Naive B cell (primary cell): Measurements from ENCODE around the gene TRDN. TPM values are rescaled to one million over a fixed set of nuclear protein-coding genes. Genes with fewer than 3 reads are reported as not detected.

Experiments used
- ATAC-seq, 2 donors: fragments of 150-1000 bp; cut with Tn5 transposase; 2 replicates each; pipeline ENCODE4 v1.10.0; 2021; ENCODE audit warnings: low read depth in 2 of 2, mild to moderate bottlenecking in 2 of 2, moderate library complexity in 2 of 2
- DNase-seq: peaks from one replicate; pipeline ENCODE4 v3.0.0; 2022
- H3K27ac Mint-ChIP-seq, 6 donors: one replicate each; pipeline ENCODE4 v1.8.0; 2020 to 2022; ENCODE audit warnings: mild to moderate bottlenecking in 6 of 6, mixed read lengths in 6 of 6, moderate library complexity in 5 of 6, inconsistent platforms in 2 of 6
- H3K27me3 Mint-ChIP-seq, 3 donors: one replicate each; pipeline ENCODE4 v1.8.0; 2021 to 2022; ENCODE audit warnings: mixed read lengths in 3 of 3, mild to moderate bottlenecking in 1 of 3
- H3K36me3 Mint-ChIP-seq, 2 donors: one replicate each; pipeline ENCODE4 v1.8.0; 2020 to 2022; ENCODE audit warnings: mixed read lengths in 2 of 2, inconsistent platforms in 1 of 2, mild to moderate bottlenecking in 1 of 2
- H3K4me1 Mint-ChIP-seq, 3 donors: one replicate each; pipeline ENCODE4 v1.8.0; 2020 to 2022; ENCODE audit warnings: mixed read lengths in 3 of 3, inconsistent platforms in 1 of 3, mild to moderate bottlenecking in 1 of 3, moderate library complexity in 1 of 3
- H3K4me3 Mint-ChIP-seq, 8 donors: one replicate each; pipeline ENCODE4 v1.8.0; 2020 to 2022; ENCODE audit warnings: mild to moderate bottlenecking in 8 of 8, mixed read lengths in 8 of 8, moderate library complexity in 8 of 8, inconsistent platforms in 2 of 8
- H3K9me3 Mint-ChIP-seq, 7 donors: one replicate each; pipeline ENCODE4 v1.8.0; 2020 to 2022; ENCODE audit warnings: mixed read lengths in 7 of 7, mild to moderate bottlenecking in 5 of 7, inconsistent platforms in 2 of 7, moderate library complexity in 1 of 7
- polyA plus RNA-seq, 6 donors: library from polyadenylated mRNA; unstranded; fragments of 300-500 nt; fragmentation: Illumina TruSeq; gene quantifications; one replicate each; pipeline ENCODE4 v1.2.3, GENCODE V29; 2021; ENCODE audit warnings: low read depth in 6 of 6

Gene TRDN
- polyA plus RNA-seq, 6 donors from 2014 or later = not detected

DNA sequence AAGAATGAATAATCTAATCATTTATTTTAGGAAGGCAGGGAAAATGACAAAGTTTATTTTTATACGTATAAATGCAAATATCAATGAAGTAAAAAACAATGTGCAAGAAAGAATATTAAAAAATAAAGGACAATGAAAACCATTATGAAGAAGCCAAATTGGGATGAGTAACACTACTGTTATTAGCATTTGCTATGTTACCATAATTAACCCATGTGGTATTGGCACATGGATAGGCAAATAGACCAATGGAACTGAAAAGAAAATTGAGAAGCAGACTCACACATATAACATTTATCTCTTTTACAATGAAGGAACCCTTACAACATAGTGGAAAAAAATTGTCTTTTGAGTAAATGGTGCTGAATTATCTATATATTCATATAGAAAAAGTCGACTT is 426.1 kb downstream of the TRDN start:
- Mint-ChIP-seq H3K27me3 (no peaks in the 10 kb centered on the region), H3K27ac (no peak overlapping the region), H3K9me3 (peaks cover 0 to 8% (median 0%) of the 10 kb centered on the region in 7 donors), H3K4me1 (no peaks in the 10 kb centered on the region), H3K4me3 (no peak overlapping the region), H3K36me3 (no peaks in the 10 kb centered on the region)
- no peak for DNase-seq
- ATAC-seq = no peak

DNA sequence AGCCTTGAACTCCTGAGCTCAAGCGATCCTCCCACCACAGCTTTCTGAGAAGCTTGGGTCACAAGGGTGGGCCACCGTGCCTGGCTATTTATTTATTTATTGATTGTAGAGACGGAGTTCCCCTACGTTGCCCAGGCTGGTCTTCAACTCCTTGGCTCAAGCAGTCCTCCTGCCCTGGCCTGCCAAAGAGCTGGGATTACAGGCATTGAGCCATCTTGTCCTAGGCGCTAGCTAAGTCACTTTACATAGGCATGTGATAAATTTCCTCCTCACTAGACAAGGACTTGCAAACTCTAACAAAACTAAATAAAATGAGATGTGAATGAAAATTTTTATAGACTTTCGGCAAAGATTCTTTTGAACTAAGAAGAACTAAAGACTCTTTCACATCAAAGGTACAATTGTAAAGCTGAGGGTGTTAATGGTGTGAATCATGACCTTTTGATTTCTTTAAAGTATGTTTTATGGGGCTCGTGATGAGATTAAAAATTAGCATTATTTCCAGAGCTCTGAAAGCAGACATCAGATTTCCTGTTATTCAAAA is 428.7 kb downstream of the TRDN start:
- Mint-ChIP-seq H3K36me3 (no peaks in the 10 kb centered on the region), H3K4me1 (no peaks in the 10 kb centered on the region), H3K27ac (no peak overlapping the region), H3K9me3 (peaks cover 0 to 8% (median under 1%) of the 10 kb centered on the region in 7 donors), H3K4me3 (no peak overlapping the region), H3K27me3 (no peaks in the 10 kb centered on the region)
- DNase-seq (no peak), ATAC-seq (no peak)

DNA sequence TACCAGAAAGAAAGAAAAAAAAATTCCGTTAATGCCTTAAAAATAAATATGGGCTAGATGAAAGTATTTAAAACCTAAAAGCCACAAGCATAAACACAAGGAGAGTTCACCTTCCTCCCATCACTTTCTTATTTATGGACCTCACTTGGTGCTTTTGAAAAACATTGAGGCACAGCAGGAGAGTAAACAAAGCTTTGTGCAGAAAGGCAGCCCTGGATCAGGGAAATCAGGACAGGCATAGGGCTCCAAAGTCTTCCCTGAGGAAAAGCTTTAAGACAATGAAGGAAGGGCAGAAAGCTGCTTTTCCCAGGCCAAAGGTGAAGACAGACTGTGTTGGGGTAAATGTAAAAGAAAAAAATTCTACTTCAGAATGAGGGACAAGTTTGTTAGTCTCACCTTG is 432.8 kb downstream of the TRDN start:
- no peak for DNase-seq
- Mint-ChIP-seq H3K9me3 (peaks cover 6 to 12% (median 9%) of the 10 kb centered on the region in 7 donors), H3K4me3 (no peak overlapping the region), H3K4me1 (no peaks in the 10 kb centered on the region), H3K27ac (no peak overlapping the region), H3K36me3 (peaks cover 0 to 7% of the 10 kb centered on the region in 2 donors), H3K27me3 (no peaks in the 10 kb centered on the region)
- ATAC-seq = no peak

DNA sequence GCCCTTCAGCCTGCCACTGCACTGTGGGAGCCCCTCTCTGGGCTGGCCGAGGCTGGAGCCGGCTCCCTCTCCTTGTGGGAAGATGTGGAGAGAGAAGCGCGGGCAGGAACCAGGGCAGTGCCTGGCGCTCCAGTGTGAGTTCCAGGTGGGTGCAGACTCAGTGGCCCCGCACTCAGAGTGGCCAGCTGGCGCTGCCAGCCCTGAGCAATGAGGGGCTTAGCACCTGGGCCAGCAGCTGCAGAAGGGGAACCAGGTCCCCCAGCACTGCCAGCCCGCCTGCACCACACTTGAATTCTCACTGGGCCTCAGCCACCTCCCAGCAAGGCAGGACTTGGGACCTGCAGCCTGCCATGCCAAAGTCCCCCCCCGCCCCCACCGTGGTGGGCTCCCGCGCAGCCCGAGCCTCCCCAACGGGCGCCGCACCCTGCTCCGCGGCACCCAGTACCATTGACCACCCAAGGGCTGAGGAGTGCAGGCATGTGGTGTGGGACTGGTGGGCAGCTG is 434.8 kb downstream of the TRDN start:
- Mint-ChIP-seq H3K27ac (no peak overlapping the region), H3K9me3 (peaks cover 6 to 13% (median 9%) of the 10 kb centered on the region in 7 donors), H3K4me1 (no peaks in the 10 kb centered on the region), H3K27me3 (no peaks in the 10 kb centered on the region), H3K36me3 (peaks cover 0 to 7% of the 10 kb centered on the region in 2 donors), H3K4me3 (no peak overlapping the region)
- ATAC-seq (no peak), DNase-seq (no peak)

DNA sequence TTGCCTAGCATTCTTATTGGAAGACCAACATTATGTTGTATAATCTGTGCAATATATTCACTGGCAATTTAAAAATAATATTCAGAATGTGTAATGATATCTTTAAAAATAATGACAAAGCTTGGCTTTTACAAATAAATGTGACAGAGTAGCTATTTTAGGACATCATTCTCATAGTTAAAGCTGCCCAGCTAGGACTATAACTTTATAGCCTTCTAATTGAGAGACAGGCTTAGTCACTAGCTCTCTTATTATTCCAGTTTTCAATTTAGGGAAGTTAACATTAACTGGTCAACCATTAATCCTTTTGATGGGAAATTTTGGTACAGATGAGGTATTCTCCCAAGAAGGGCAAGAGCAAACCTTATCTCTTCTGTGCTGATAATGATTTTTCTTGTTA is 443.5 kb downstream of the TRDN start:
- peaks cover 0 to 11% (median 4%) of the 10 kb centered on the region in 7 donors for H3K9me3 Mint-ChIP-seq
- H3K27ac Mint-ChIP-seq = no peak overlapping the region
- H3K27me3 Mint-ChIP-seq = no peaks in the 10 kb centered on the region
- no peak overlapping the region for H3K4me3 Mint-ChIP-seq
- ATAC-seq (no peak), DNase-seq (no peak)
- H3K36me3 Mint-ChIP-seq = no peaks in the 10 kb centered on the region
- no peaks in the 10 kb centered on the region for H3K4me1 Mint-ChIP-seq

DNA sequence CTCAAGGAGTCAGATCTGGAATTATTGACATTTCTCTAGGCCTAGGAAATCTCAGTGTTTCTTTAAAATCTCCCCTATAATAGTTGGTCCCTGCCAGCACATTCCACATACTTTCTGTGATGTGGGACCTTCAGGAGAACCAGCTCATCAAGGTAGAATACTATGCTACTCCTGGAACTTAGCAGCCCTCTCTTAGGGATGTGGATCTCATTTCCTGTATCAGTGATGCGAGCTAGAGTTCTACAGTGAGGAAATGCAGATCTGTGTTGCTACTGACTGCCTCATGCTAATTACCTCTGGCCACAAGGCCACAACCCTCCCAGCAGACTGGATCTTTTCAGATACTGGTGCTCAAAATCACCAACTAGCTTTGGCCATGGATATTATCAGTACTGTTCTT is 446.9 kb downstream of the TRDN start:
- DNase-seq (no peak), ATAC-seq (no peak)
- Mint-ChIP-seq H3K4me3 (no peak overlapping the region), H3K27ac (no peak overlapping the region), H3K36me3 (no peaks in the 10 kb centered on the region), H3K9me3 (peaks cover 0 to 18% (median 10%) of the 10 kb centered on the region in 7 donors), H3K27me3 (no peaks in the 10 kb centered on the region), H3K4me1 (no peaks in the 10 kb centered on the region)

DNA sequence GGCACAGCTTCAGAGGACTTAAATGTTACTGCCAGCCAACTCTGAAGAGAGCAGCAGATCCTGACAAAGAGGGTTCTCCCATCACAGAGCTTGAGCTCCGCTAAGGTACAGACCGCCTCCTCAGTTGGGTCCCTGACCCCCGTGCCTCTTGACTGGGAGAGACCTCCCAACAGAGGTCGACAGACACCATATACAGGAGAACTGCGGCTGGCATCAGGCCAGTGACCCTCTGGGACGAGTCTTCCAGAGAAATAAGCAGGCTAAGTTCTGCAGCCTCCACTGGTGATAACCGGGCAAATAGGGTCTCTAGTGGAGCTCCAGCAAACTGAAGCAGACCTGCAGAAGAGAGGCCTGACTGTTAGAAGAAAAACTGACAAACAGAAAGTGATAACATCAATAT is 453.8 kb downstream of the TRDN start:
- H3K36me3 Mint-ChIP-seq = no peaks in the 10 kb centered on the region
- DNase-seq (no peak), ATAC-seq (no peak)
- H3K9me3 Mint-ChIP-seq = peaks cover 4 to 19% (median 10%) of the 10 kb centered on the region in 7 donors
- H3K27ac Mint-ChIP-seq = no peak overlapping the region
- H3K4me1 Mint-ChIP-seq = no peaks in the 10 kb centered on the region
- H3K4me3 Mint-ChIP-seq = no peak overlapping the region
- no peaks in the 10 kb centered on the region for H3K27me3 Mint-ChIP-seq

DNA sequence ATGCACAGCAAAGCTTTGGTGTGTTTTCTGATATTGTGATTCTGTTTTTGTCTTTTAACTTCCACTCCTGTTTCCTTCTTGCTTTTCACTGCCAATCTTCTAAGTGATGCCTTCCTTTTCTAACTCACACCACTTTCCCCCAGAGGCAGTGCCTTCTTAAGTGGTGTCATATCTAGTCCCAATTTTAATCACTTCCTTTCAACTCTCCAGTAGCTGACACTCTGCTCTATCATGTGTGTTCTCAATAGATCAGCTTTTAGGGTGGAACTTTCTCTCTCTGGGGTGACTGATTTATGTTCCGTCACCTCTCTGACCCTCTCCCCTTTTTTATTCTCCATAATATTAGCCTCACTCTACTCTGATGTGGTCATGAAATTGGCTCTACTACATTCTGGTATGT is 460.0 kb downstream of the TRDN start:
- H3K27me3 Mint-ChIP-seq = no peaks in the 10 kb centered on the region
- no peak overlapping the region for H3K27ac Mint-ChIP-seq
- no peak overlapping the region for H3K4me3 Mint-ChIP-seq
- peaks cover 2 to 11% (median 5%) of the 10 kb centered on the region in 7 donors for H3K9me3 Mint-ChIP-seq
- ATAC-seq = no peak
- H3K36me3 Mint-ChIP-seq = no peaks in the 10 kb centered on the region
- H3K4me1 Mint-ChIP-seq = no peaks in the 10 kb centered on the region
- DNase-seq = no peak

DNA sequence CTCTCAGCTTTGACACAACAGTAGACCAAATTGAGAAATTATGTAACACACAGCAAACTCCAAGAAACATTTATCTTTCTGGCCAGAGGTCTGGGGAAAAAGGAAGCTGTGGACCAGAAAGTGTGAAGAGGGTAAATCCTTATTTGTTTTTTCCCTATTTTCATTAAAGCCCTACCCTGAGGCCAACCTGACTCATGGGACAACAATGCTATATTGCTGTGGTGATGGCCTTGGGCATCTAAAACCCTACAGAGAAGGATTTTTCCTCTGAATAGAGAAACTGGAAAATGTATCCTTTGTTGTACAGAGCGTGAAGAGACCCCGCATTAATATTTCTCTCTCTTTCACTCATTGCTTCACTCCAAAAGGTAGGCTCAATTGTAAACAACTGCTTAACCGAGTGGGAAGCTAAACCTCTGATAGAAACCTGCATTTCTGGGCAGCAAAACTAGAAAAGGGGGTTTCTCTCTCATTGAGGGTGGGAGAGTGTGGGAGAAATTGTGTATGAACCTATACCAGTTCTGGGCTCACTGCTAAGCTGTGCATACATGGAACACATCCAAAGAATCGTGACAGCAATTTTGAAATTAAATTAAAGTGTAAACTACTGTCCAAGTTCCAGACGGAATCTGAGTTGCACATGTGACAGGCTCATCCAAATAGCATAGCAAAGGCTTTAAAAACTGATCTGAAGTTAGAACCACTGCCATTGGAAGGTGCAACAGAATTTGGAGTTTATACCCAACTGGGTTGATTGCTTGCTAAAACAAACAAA is 465.2 kb downstream of the TRDN start:
- Mint-ChIP-seq H3K27ac (no peak overlapping the region), H3K4me3 (no peak overlapping the region), H3K9me3 (peaks cover 0 to 3% (median under 1%) of the 10 kb centered on the region in 7 donors), H3K36me3 (no peaks in the 10 kb centered on the region), H3K27me3 (no peaks in the 10 kb centered on the region), H3K4me1 (no peaks in the 10 kb centered on the region)
- DNase-seq = no peak
- no peak for ATAC-seq

DNA sequence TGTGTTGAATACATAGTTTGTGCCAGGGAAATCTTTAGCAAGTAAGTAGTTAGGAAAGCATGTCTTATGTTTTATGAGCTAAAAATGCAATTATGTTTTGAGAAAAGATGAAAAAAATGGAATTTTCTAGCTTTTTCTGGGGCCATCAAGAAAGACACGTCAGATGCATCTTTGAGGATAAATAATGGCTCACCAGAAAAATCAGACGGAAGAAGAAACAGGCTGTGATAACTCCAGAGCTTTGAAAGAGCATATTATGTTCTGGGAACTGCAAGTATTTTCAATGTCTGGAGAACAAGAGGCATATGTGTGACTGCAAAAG is 467.0 kb downstream of the TRDN start:
- Mint-ChIP-seq H3K4me1 (no peaks in the 10 kb centered on the region), H3K27me3 (no peaks in the 10 kb centered on the region), H3K4me3 (no peak overlapping the region), H3K27ac (no peak overlapping the region), H3K36me3 (no peaks in the 10 kb centered on the region), H3K9me3 (peaks cover 0 to 5% (median 2%) of the 10 kb centered on the region in 7 donors)
- DNase-seq = no peak
- ATAC-seq = no peak

DNA sequence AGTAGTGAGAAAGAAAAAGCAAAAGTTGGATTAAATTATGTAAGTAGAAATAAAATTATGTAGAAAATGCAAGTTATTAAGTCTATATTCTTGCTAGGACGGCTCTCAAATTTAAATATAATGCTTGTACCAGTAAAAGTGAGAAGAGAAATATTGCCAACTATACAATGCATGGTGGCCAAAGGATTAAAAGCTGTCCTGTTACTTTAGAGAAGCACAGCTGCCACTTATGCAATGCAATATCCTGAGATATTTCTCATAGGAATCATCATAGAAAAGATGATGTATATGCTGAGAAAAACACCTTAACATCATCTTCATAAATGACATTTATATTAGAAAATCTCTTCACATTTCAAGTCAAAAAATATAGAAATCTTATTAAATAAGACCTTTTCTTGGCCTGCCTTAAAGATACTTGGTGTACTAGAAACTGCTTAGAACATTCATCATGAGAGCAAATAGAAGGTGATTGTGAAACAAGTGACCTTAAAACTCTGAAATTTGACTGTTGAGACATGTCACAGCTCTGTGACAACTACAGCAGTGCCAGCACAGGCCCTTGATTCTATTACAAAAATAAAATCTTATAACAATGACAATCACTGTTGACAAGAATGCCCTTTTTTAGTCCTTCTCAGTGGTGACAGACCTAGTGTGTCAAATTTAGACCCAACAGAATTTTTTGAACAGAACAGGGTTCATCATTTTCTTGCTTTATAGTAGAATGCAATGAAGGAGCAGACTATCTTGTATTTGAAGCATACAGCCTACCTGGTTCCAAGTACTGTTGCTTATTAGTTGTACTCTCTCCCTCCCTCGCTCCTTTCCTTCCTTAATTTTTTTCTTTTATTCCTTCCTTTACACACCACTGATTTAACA is 467.6 kb downstream of the TRDN start:
- Mint-ChIP-seq H3K4me1 (no peaks in the 10 kb centered on the region), H3K36me3 (no peaks in the 10 kb centered on the region), H3K27ac (no peak overlapping the region), H3K9me3 (peaks cover 0 to 5% (median 2%) of the 10 kb centered on the region in 7 donors), H3K4me3 (no peak overlapping the region), H3K27me3 (no peaks in the 10 kb centered on the region)
- ATAC-seq = no peak
- no peak for DNase-seq

DNA sequence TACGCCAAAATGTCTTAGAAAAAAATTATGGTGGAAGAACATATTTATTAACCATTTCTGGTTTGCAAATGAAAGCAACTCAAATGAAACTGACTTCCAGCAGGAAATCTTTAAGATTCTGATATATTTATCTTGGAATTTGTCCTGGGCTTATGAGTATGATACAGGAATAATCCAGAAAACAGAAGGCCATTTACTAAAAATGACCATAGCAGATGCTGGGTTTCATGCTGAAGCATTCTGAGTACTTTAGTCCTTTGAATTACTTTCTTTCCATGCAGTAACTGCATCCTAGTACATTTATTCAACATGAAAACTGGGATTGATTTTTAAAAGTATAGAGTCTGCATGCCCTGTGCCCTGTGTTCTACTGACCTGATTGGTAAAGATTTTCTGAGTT is 468.3 kb downstream of the TRDN start:
- Mint-ChIP-seq H3K27me3 (no peaks in the 10 kb centered on the region), H3K9me3 (peaks cover 0 to 5% (median 2%) of the 10 kb centered on the region in 7 donors), H3K4me3 (no peak overlapping the region), H3K4me1 (no peaks in the 10 kb centered on the region), H3K27ac (no peak overlapping the region), H3K36me3 (no peaks in the 10 kb centered on the region)
- ATAC-seq (no peak), DNase-seq (no peak)
